Endodermal cell (in vitro differentiated cells): Measurements from ENCODE around the gene MCOLN1. TPM values are rescaled to one million over a fixed set of nuclear protein-coding genes. Genes with fewer than 3 reads are reported as not detected.

Experiments
- DNase-seq: peaks from one replicate; pipeline ENCODE4 v3.0.0-alpha.2; 2017
- H3K27ac ChIP-seq: 2 replicates; pipeline ENCODE4 v1.5.1; 2013; ENCODE audit warnings: mild to moderate bottlenecking, low read depth, low read length, moderate library complexity
- H3K27me3 ChIP-seq: 2 replicates; pipeline ENCODE4 v1.6.1; 2013; ENCODE audit warnings: mild to moderate bottlenecking, low read length, moderate library complexity; ENCODE audit not compliant: insufficient read depth, control insufficient read depth, poor library complexity, severe bottlenecking
- H3K36me3 ChIP-seq: 2 replicates; pipeline ENCODE4 v1.7.0; 2013; ENCODE audit warnings: mild to moderate bottlenecking, low read length, moderate library complexity; ENCODE audit not compliant: control insufficient read depth, insufficient read depth
- H3K4me1 ChIP-seq: one replicate; pipeline ENCODE4 v1.7.0; 2013; ENCODE audit warnings: low read length; ENCODE audit not compliant: control insufficient read depth, insufficient read depth
- H3K4me3 ChIP-seq: 2 replicates; pipeline ENCODE4 v1.5.1; 2013; ENCODE audit warnings: mild to moderate bottlenecking, low read length, moderate library complexity
- H3K9ac ChIP-seq: 2 replicates; pipeline ENCODE4 v1.6.1; 2013; ENCODE audit warnings: mild to moderate bottlenecking, low read length, moderate library complexity; ENCODE audit not compliant: poor library complexity, severe bottlenecking; ENCODE audit errors: extremely low read depth
- H3K9me3 ChIP-seq: 2 replicates; pipeline ENCODE4 v1.6.1; 2013; ENCODE audit warnings: mild to moderate bottlenecking, low read length, moderate library complexity; ENCODE audit not compliant: control insufficient read depth
- H3K27ac Mint-ChIP-seq: 2 replicates; pipeline ENCODE4 v1.8.0; 2020; ENCODE audit warnings: mixed read lengths
- H3K27me3 Mint-ChIP-seq: 2 replicates; pipeline ENCODE4 v1.8.0; 2021; ENCODE audit warnings: mild to moderate bottlenecking, mixed read lengths; ENCODE audit not compliant: insufficient read depth
- H3K36me3 Mint-ChIP-seq: 2 replicates; pipeline ENCODE4 v1.8.0; 2020; ENCODE audit warnings: low read depth, mixed read lengths
- H3K4me1 Mint-ChIP-seq: 2 replicates; pipeline ENCODE4 v1.8.0; 2020; ENCODE audit warnings: mixed read lengths
- H3K4me3 Mint-ChIP-seq: 2 replicates; pipeline ENCODE4 v1.8.0; 2020; ENCODE audit warnings: mild to moderate bottlenecking, moderate library complexity, mixed read lengths
- H3K9me3 Mint-ChIP-seq: 2 replicates; pipeline ENCODE4 v1.8.0; 2020; ENCODE audit warnings: mild to moderate bottlenecking, mixed read lengths
- WGBS, 2 experiments: methylation state at CpG; one replicate each; pipeline versions ENCODE4 v1.1.5 to v1.1.7; 2013; ENCODE audit warnings: missing lambda C conversion rate in 2 of 2, mixed read lengths in 1 of 2; ENCODE audit not compliant: insufficient coverage in 1 of 2, insufficient read length in 1 of 2; 5-methylcytosine and 5-hydroxymethylcytosine counted together
- total RNA-seq, 2 donors: library from RNA; stranded (reverse); fragmentation: NEBNext Ultra II Directional in 1 of 2; extraction: Animal tissue kit (Norgen Biotek cat#: 25700) in 1 of 2; gene quantifications; 2 replicates in 1 of 2; 3 replicates in 1 of 2; pipeline ENCODE4 v1.2.1, GENCODE V29; 2021
- TF ChIP-seq, protein P1 (sequence below): fragments of 200-600 bp; sonication (generic); conservative IDR thresholded peaks from 2 replicates; pipeline ENCODE4 v1.5.0; 2021; ENCODE audit warnings: antibody characterized with exemption, mild to moderate bottlenecking

MCOLN1 gene
- total RNA-seq, 2 donors from 2014 or later, result 18.0 to 21.4 TPM

DNA sequence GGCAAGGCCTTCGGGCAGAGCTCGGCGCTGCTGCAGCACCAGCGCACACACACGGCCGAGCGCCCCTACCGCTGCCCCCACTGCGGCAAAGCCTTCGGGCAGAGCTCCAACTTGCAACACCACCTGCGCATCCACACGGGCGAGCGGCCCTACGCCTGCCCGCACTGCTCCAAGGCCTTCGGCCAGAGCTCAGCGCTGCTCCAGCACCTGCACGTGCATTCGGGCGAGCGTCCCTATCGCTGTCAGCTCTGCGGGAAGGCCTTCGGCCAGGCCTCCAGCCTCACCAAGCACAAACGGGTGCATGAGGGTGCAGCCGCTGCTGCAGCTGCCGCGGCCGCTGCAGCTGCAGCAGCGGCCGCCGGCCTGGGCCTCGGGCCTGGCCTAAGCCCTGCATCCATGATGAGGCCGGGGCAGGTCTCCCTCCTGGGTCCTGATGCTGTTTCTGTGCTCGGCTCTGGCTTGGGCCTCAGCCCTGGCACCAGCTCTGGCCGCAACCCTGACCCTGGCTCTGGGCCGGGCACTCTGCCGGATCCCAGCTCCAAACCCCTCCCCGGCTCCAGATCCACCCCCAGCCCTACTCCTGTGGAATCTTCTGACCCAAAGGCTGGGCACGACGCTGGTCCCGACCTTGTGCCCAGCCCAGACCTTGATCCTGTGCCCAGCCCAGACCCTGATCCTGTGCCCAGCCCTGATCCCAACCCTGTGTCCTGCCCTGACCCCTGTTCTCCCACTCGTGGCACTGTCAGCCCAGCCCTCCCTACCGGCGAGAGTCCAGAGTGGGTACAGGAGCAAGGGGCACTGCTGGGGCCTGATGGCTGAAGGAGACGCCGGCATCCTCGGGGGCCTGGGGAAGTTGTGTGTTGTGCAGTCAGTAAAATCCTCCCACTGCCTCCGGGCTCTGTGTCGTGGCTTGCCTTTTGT, 2.0 kb upstream of the MCOLN1 start:
- WGBS, 2 experiments, result 95 to 96% methylated on average over 28 to 51 of the region's 51 CpGs
- no peak overlapping the region for H3K4me3 ChIP-seq
- no peak overlapping the region for H3K27ac ChIP-seq
- peaks cover 7% of the 10 kb centered on the region for H3K4me1 ChIP-seq
- no peak for DNase-seq
- Mint-ChIP-seq H3K9me3 (no peaks in the 10 kb centered on the region), H3K36me3 (peaks cover 13% of the 10 kb centered on the region), H3K4me3 (no peak overlapping the region), H3K27me3 (no peaks in the 10 kb centered on the region), H3K27ac (no peak overlapping the region), H3K4me1 (peaks cover 16% of the 10 kb centered on the region)
- H3K27me3 ChIP-seq, result no peaks in the 10 kb centered on the region
- no peaks in the 10 kb centered on the region for H3K9me3 ChIP-seq
- H3K9ac ChIP-seq, result no peak overlapping the region
- H3K36me3 ChIP-seq, result peaks cover 2% of the 10 kb centered on the region
- TF ChIP-seq, protein P1, sequence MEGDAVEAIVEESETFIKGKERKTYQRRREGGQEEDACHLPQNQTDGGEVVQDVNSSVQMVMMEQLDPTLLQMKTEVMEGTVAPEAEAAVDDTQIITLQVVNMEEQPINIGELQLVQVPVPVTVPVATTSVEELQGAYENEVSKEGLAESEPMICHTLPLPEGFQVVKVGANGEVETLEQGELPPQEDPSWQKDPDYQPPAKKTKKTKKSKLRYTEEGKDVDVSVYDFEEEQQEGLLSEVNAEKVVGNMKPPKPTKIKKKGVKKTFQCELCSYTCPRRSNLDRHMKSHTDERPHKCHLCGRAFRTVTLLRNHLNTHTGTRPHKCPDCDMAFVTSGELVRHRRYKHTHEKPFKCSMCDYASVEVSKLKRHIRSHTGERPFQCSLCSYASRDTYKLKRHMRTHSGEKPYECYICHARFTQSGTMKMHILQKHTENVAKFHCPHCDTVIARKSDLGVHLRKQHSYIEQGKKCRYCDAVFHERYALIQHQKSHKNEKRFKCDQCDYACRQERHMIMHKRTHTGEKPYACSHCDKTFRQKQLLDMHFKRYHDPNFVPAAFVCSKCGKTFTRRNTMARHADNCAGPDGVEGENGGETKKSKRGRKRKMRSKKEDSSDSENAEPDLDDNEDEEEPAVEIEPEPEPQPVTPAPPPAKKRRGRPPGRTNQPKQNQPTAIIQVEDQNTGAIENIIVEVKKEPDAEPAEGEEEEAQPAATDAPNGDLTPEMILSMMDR, result no peak

DNA sequence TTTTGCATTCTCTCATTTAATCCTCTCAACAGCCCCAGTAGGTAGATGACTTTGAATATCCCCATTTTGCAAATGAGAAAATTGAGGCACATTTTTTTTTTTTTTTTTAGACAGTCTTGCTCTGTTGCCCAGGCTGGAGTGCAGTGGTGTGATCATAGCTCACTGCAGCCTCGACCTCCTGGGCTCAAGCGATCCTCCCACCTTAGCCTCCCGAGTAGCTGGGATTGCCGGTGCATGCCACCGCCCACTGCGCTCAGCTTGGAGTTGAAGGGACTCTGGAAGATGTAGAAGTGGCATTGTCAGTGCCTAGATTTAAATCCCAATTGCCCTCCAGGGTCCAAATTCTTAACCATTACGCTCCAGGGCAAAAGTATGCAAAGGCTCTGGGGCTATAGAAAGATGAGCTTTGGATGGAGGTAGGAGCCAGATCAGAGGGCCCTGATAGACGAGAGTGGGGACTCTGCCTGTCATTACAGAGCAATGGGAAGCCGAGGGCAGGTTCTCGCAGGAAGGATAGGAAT, 813 bp upstream of the MCOLN1 start:
- TF ChIP-seq, protein P1, result no peak
- Mint-ChIP-seq H3K4me3 (peak overlapping the region; percentile 68), H3K4me1 (peaks cover 12% of the 10 kb centered on the region), H3K27ac (peak overlapping the region; percentile 14), H3K36me3 (peaks cover 20% of the 10 kb centered on the region), H3K27me3 (no peaks in the 10 kb centered on the region), H3K9me3 (no peaks in the 10 kb centered on the region)
- Histone ChIP-seq H3K4me3 (peak overlapping the region; percentile 94), H3K9ac (peak overlapping the region; percentile 45), H3K27me3 (no peaks in the 10 kb centered on the region), H3K36me3 (peaks cover 4% of the 10 kb centered on the region), H3K4me1 (peaks cover 7% of the 10 kb centered on the region), H3K27ac (no peak overlapping the region), H3K9me3 (no peaks in the 10 kb centered on the region)
- DNase-seq, result no peak
- WGBS, 2 experiments, result 55 to 59% methylated on average over 9 to 10 of the region's 10 CpGs

DNA sequence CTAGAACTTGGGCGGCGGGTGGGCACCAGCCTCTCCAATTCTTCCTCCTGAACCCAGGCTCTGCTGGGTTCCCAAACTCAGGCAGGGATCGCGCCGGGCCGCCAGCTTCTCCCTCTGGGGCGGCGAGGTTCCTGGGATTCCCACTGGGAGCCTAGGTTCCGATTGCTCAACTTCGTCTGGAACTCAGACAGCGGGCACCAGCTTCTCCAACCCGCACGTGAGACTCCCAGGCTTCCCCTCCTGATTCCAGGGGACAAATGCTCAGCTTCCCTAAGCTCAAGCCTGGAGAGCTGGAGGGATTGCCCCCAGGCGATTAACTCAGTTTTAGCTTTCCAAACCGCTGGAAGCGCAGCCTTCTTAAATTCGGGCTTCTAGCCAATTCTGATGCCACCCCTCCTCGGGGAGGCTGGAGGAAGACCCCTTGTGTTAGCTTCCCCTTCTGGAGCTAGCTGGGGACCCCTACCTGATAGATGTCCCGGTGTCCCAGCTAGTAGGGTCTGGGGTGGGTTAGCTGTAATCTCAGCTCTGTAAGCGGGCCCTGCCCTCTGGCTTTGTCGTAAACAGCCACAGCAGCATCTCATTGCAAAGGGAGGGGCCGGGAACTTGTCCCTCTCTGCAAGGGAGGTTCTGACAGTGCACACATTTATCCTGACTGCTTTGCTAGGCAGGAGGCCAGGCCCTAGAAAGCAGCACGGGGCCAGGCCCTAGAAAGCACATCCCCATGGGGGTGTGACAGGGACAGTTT, 671 bp downstream of the MCOLN1 start:
- Mint-ChIP-seq H3K4me3 (peak overlapping the region; percentile 68), H3K27me3 (no peaks in the 10 kb centered on the region), H3K4me1 (peaks cover 5% of the 10 kb centered on the region), H3K9me3 (no peaks in the 10 kb centered on the region), H3K27ac (no peak overlapping the region), H3K36me3 (peaks cover 19% of the 10 kb centered on the region)
- peaks cover 4% of the 10 kb centered on the region for H3K36me3 ChIP-seq
- peak overlapping the region; percentile 64 for H3K9ac ChIP-seq
- no peak overlapping the region for H3K27ac ChIP-seq
- peaks cover 7% of the 10 kb centered on the region for H3K4me1 ChIP-seq
- 17 to 18% methylated on average over 20 to 23 of the region's 23 CpGs for WGBS, 2 experiments
- no peaks in the 10 kb centered on the region for H3K9me3 ChIP-seq
- no peak for DNase-seq
- H3K27me3 ChIP-seq, result no peaks in the 10 kb centered on the region
- peak overlapping the region; percentile 94 for H3K4me3 ChIP-seq
- TF ChIP-seq, protein P1, result no peak
